Epithelial cell of esophagus (primary cell): ENCODE data around the gene RSU1.
"Not testable (repeated sequence)": the region's sequence is repeated elsewhere in the genome, so short reads cannot be mapped to it uniquely, and the experiment has no call there.

Experiments
- DNase-seq: peaks from one replicate; pipeline ENCODE4 v3.0.0; 2010; ENCODE audit warnings: low read depth
- H3K4me3 ChIP-seq: 2 replicates; pipeline ENCODE4 v1.5.1; 2011; ENCODE audit warnings: mild to moderate bottlenecking, low read length, control low read depth
- TF ChIP-seq, protein P1 (sequence below): IDR thresholded peaks from 2 replicates; pipeline ENCODE4 v1.5.1; 2011; ENCODE audit warnings: low read depth, mild to moderate bottlenecking, low read length, control low read depth, inconsistent platforms; ENCODE audit not compliant: insufficient read depth; ENCODE audit errors: missing control alignments

The RSU1 gene

DNA sequence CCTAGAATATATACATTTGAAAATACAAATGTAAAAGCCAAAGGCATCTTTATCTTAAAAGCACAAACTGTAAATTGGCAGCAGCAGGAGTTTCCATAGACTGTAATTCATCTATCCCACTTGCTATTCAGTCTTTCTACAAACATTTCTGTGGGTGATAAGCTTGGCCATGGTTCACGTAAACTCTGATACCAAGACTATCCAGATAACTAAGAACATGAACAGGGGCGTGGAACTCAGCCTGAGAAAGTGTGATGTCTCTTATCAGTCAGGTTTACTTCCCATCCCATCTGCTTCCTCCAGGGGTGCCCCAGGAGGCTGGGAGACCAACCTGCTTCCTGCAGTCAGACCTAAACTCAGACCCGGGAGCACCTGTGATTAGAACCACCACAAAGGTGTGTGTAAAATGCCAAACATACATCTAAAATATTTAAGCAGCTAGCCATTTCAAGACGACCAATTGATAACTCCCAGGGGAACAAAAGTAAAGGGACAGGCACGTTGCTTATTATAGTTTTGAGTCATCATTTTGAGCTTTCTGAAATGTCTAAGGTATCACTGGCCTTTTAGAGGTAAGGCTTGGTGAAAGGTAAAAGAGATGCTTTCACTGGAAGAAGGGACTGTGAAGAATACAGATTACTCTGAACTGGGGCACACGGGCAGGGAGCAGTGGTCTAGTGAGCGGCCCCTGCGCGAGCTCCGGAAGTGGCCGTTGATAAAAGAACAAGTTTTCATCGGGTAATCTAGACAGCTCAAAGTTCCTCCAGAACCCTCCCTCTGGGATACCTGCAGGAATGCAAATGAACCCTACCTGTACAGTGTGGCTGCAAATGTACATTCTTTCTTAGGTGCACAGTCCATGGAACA is 51.5 kb downstream of the RSU1 start:
- no peak for DNase-seq
- TF ChIP-seq, protein P1, sequence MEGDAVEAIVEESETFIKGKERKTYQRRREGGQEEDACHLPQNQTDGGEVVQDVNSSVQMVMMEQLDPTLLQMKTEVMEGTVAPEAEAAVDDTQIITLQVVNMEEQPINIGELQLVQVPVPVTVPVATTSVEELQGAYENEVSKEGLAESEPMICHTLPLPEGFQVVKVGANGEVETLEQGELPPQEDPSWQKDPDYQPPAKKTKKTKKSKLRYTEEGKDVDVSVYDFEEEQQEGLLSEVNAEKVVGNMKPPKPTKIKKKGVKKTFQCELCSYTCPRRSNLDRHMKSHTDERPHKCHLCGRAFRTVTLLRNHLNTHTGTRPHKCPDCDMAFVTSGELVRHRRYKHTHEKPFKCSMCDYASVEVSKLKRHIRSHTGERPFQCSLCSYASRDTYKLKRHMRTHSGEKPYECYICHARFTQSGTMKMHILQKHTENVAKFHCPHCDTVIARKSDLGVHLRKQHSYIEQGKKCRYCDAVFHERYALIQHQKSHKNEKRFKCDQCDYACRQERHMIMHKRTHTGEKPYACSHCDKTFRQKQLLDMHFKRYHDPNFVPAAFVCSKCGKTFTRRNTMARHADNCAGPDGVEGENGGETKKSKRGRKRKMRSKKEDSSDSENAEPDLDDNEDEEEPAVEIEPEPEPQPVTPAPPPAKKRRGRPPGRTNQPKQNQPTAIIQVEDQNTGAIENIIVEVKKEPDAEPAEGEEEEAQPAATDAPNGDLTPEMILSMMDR: no peak

DNA sequence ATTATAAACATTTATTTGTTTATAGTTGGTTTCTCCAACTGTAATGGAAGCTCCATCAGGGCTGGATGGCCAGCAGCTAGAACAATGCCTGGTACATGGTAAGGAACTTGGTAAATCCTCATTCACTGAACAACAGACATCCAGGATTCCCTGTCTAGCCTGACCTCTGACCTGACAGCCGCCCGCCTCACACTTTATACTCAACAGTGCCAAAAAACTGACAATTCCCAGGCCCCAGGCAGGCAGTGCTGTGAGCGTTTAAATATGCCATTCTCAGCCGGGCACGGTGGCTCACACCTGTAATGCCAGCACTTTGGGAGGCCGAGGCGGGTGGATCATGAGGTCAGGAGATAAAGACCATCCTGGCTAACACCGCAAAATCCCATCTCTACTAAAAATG is 55.9 kb downstream of the RSU1 start:
- TF ChIP-seq, protein P1: no peak
- no peak overlapping the region for H3K4me3 ChIP-seq
- no peak for DNase-seq

More for the DNA sequence above, 51.5 kb downstream of the RSU1 start:
- no peak overlapping the region for H3K4me3 ChIP-seq

- H3K4me3 ChIP-seq: no peak overlapping the region
- DNase-seq: no peak
- TF ChIP-seq, protein P1: no peak
Measured at GRCh38 chr10:16756561-16757221, 60.5 kb downstream of the RSU1 start.

DNA sequence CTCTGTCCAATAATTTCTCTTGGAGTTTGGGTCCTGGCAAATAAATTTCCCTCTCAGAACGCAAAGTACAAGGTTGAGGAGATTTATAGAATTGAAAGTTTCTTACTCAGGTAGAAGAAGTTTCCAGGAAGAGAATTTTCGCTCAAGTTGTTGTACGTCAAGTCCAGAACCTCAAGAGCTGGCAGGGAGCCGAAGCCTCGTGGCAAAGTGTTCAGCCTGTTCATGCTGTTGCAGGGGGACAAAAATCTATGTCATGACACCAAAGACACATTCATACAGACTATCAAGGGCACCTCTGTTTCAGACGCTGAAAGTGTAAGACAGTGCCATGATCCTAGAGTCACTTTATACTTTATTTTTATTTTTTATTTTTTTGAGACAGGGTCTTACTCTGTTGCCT is 62.5 kb downstream of the RSU1 start:
- H3K4me3 ChIP-seq: no peak overlapping the region
- TF ChIP-seq, protein P1: no peak
- DNase-seq: no peak

DNA sequence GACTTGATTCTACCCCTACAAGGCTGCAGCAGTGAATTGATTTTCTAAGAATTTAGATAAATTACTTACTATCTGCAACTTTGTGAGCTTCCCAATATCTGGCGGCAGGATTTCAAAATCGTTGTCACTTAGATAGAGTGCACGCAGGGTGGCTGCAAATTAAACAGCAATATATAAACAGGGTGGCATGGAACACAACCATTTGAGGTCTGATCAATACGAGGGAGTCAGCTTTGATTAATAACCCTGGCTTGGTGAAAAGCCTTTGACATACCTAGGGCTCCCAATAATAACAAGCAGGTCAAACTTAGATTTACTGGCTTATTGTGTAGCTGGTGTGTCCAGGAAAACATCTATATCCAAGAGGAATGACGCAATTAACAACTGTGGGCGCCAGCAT is 64.4 kb downstream of the RSU1 start:
- H3K4me3 ChIP-seq, DNase-seq: not testable (repeated sequence)

DNA sequence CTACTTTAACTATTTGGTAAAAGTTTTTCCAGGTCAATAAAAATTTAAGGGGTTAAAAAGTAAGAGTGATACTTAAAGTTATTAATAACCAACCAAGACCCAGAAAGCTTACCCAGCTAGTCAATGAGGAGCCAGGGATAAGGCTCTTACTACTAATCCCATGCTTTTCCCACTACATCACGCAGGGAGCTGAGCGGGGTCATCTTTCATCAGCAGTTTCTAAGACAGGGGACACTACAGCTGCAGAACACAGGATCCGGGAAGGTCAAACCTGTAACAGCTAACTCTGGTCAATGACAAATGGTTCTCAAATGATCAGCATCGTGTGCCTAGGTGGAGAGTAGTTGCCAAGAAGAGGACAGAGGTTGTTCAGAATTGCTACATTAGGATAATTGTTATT is 65.1 kb downstream of the RSU1 start:
- DNase-seq: no peak
- H3K4me3 ChIP-seq: no peak overlapping the region
- TF ChIP-seq, protein P1: no peak

DNA sequence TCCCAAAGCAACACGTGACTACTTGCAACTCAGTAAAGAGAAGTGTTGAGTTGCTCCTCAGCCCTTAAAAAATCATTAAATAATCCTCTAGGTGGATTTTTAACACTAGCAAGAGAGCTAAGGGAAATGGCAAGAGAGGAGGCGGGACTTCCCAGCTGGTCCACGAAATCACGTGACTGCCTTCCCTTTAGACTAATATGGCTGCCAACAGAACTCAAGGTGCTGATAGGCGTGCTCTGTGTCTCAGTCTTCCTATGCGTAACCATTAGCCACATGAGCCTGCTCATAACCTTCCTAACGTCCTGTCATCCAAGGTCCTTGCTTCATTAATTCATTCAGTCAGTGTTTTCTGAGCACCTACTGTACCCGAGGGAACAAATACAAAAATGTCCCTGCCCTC is 66.0 kb downstream of the RSU1 start:
- H3K4me3 ChIP-seq: no peak overlapping the region
- no peak for DNase-seq
- TF ChIP-seq, protein P1: no peak
